Measurements from ENCODE around the gene PPP1R16B. TPM values are rescaled to one million over a fixed set of nuclear protein-coding genes. Genes with fewer than 3 reads are reported as not detected.
"Not testable (repeated sequence)": the region's sequence is repeated elsewhere in the genome, so short reads cannot be mapped to it uniquely, and the experiment has no call there.

The PPP1R16B gene
- total RNA-seq, 1 experiment from 2014 or later, result 0.15 TPM

GRCh38 chr20:38787870-38788269 lies 17.6 kb upstream of the PPP1R16B start:
- no peaks in the 10 kb centered on the region for H3K27me3 ChIP-seq (ENCODE audit: low read length)
- no peaks in the 10 kb centered on the region for H4K20me1 ChIP-seq (ENCODE audit: insufficient read depth, low read depth, low read length)
- H3K9me2 ChIP-seq (replicated peaks; ENCODE audit: insufficient read depth, low read length), result no peaks in the 10 kb centered on the region
- H3K36me3 ChIP-seq (ENCODE audit: insufficient read depth, low read length), result no peaks in the 10 kb centered on the region
- no peak overlapping the region for H3K9ac ChIP-seq (ENCODE audit: low read length)
- H3K4me3 ChIP-seq (ENCODE audit: low read length), result no peak overlapping the region
- H3K27ac ChIP-seq (ENCODE audit: low read length), result no peak overlapping the region
- H3K4me1 ChIP-seq (ENCODE audit: low read length), result no peaks in the 10 kb centered on the region
- H2AFZ ChIP-seq (ENCODE audit: low read length), result no peak overlapping the region
- no peaks in the 10 kb centered on the region for H3K9me3 ChIP-seq (ENCODE audit: low read length)
- no peak overlapping the region for H3K4me2 ChIP-seq (ENCODE audit: low read depth, low read length, poor library complexity, severe bottlenecking)
- H3K79me2 ChIP-seq (ENCODE audit: low read length), result no peaks in the 10 kb centered on the region
- DNase-seq, result no peak

- no peak overlapping the region for H3K9ac ChIP-seq (ENCODE audit: low read length)
- H3K27me3 ChIP-seq (ENCODE audit: low read length), result no peaks in the 10 kb centered on the region
- H3K9me3 ChIP-seq (ENCODE audit: low read length), result no peaks in the 10 kb centered on the region
- no peak overlapping the region for H3K27ac ChIP-seq (ENCODE audit: low read length)
- H3K4me3 ChIP-seq (ENCODE audit: low read length), result no peak overlapping the region
- H3K4me2 ChIP-seq (ENCODE audit: low read depth, low read length, poor library complexity, severe bottlenecking), result no peak overlapping the region
- no peaks in the 10 kb centered on the region for H3K4me1 ChIP-seq (ENCODE audit: low read length)
- H3K36me3 ChIP-seq (ENCODE audit: insufficient read depth, low read length), result no peaks in the 10 kb centered on the region
- H4K20me1 ChIP-seq (ENCODE audit: insufficient read depth, low read depth, low read length), result no peaks in the 10 kb centered on the region
- H3K9me2 ChIP-seq (replicated peaks; ENCODE audit: insufficient read depth, low read length), result no peaks in the 10 kb centered on the region
- no peaks in the 10 kb centered on the region for H3K79me2 ChIP-seq (ENCODE audit: low read length)
- H2AFZ ChIP-seq (ENCODE audit: low read length), result no peak overlapping the region
- no peak for DNase-seq
Measured at GRCh38 chr20:38789503-38790199, 15.8 kb upstream of the PPP1R16B start.

GRCh38 chr20:38790200-38791053 lies 15.1 kb upstream of the PPP1R16B start:
- H3K9ac ChIP-seq (ENCODE audit: low read length), result no peak overlapping the region
- H3K9me2 ChIP-seq (replicated peaks; ENCODE audit: insufficient read depth, low read length), result no peaks in the 10 kb centered on the region
- no peak overlapping the region for H3K27ac ChIP-seq (ENCODE audit: low read length)
- H3K36me3 ChIP-seq (ENCODE audit: insufficient read depth, low read length), result no peaks in the 10 kb centered on the region
- H3K9me3 ChIP-seq (ENCODE audit: low read length), result no peaks in the 10 kb centered on the region
- no peak overlapping the region for H3K4me2 ChIP-seq (ENCODE audit: low read depth, low read length, poor library complexity, severe bottlenecking)
- no peaks in the 10 kb centered on the region for H3K4me1 ChIP-seq (ENCODE audit: low read length)
- no peaks in the 10 kb centered on the region for H4K20me1 ChIP-seq (ENCODE audit: insufficient read depth, low read depth, low read length)
- no peaks in the 10 kb centered on the region for H3K79me2 ChIP-seq (ENCODE audit: low read length)
- no peaks in the 10 kb centered on the region for H3K27me3 ChIP-seq (ENCODE audit: low read length)
- peak; percentile 59 for DNase-seq
- no peak overlapping the region for H3K4me3 ChIP-seq (ENCODE audit: low read length)
- H2AFZ ChIP-seq (ENCODE audit: low read length), result no peak overlapping the region

- H3K79me2 ChIP-seq (ENCODE audit: low read length), result no peaks in the 10 kb centered on the region
- H3K9me3 ChIP-seq (ENCODE audit: low read length), result no peaks in the 10 kb centered on the region
- H3K27ac ChIP-seq (ENCODE audit: low read length), result no peak overlapping the region
- H3K4me3 ChIP-seq (ENCODE audit: low read length), result no peak overlapping the region
- H4K20me1 ChIP-seq (ENCODE audit: insufficient read depth, low read depth, low read length), result no peaks in the 10 kb centered on the region
- H3K9ac ChIP-seq (ENCODE audit: low read length), result no peak overlapping the region
- DNase-seq, result no peak
- no peak overlapping the region for H3K4me2 ChIP-seq (ENCODE audit: low read depth, low read length, poor library complexity, severe bottlenecking)
- no peaks in the 10 kb centered on the region for H3K4me1 ChIP-seq (ENCODE audit: low read length)
- H2AFZ ChIP-seq (ENCODE audit: low read length), result no peak overlapping the region
- H3K27me3 ChIP-seq (ENCODE audit: low read length), result no peaks in the 10 kb centered on the region
- H3K36me3 ChIP-seq (ENCODE audit: insufficient read depth, low read length), result no peaks in the 10 kb centered on the region
- no peaks in the 10 kb centered on the region for H3K9me2 ChIP-seq (replicated peaks; ENCODE audit: insufficient read depth, low read length)
Measured at GRCh38 chr20:38791291-38791690, 14.2 kb upstream of the PPP1R16B start.

GRCh38 chr20:38791940-38792339 lies 13.6 kb upstream of the PPP1R16B start:
- Histone ChIP-seq H3K9me2 (replicated peaks; ENCODE audit: insufficient read depth, low read length) (no peaks in the 10 kb centered on the region), H3K9me3 (ENCODE audit: low read length) (no peaks in the 10 kb centered on the region), H4K20me1 (ENCODE audit: insufficient read depth, low read depth, low read length) (no peaks in the 10 kb centered on the region), H3K4me1 (ENCODE audit: low read length) (no peaks in the 10 kb centered on the region), H3K9ac (ENCODE audit: low read length) (no peak overlapping the region), H3K4me2 (ENCODE audit: low read depth, low read length, poor library complexity, severe bottlenecking) (no peak overlapping the region), H3K36me3 (ENCODE audit: insufficient read depth, low read length) (no peaks in the 10 kb centered on the region), H3K4me3 (ENCODE audit: low read length) (no peak overlapping the region), H3K27ac (ENCODE audit: low read length) (no peak overlapping the region), H3K27me3 (ENCODE audit: low read length) (no peaks in the 10 kb centered on the region), H2AFZ (ENCODE audit: low read length) (no peak overlapping the region), H3K79me2 (ENCODE audit: low read length) (no peaks in the 10 kb centered on the region)
- no peak for DNase-seq

- not testable (repeated sequence) for H3K9me3 ChIP-seq (ENCODE audit: low read length); H3K79me2 ChIP-seq (ENCODE audit: low read length); H3K27ac ChIP-seq (ENCODE audit: low read length); H3K4me3 ChIP-seq (ENCODE audit: low read length); H3K9ac ChIP-seq (ENCODE audit: low read length); H3K4me1 ChIP-seq (ENCODE audit: low read length); H3K27me3 ChIP-seq (ENCODE audit: low read length); DNase-seq; H4K20me1 ChIP-seq (ENCODE audit: insufficient read depth, low read depth, low read length); H2AFZ ChIP-seq (ENCODE audit: low read length); H3K36me3 ChIP-seq (ENCODE audit: insufficient read depth, low read length); H3K9me2 ChIP-seq (replicated peaks; ENCODE audit: insufficient read depth, low read length); H3K4me2 ChIP-seq (ENCODE audit: low read depth, low read length, poor library complexity, severe bottlenecking)
Measured at GRCh38 chr20:38794057-38794456, 11.4 kb upstream of the PPP1R16B start.

- Histone ChIP-seq H3K9me3 (ENCODE audit: low read length) (no peaks in the 10 kb centered on the region), H2AFZ (ENCODE audit: low read length) (no peak overlapping the region), H3K4me3 (ENCODE audit: low read length) (no peak overlapping the region), H3K9ac (ENCODE audit: low read length) (no peak overlapping the region), H3K36me3 (ENCODE audit: insufficient read depth, low read length) (no peaks in the 10 kb centered on the region), H3K27ac (ENCODE audit: low read length) (no peak overlapping the region), H3K9me2 (replicated peaks; ENCODE audit: insufficient read depth, low read length) (no peaks in the 10 kb centered on the region), H3K4me1 (ENCODE audit: low read length) (no peaks in the 10 kb centered on the region), H3K4me2 (ENCODE audit: low read depth, low read length, poor library complexity, severe bottlenecking) (no peak overlapping the region), H3K79me2 (ENCODE audit: low read length) (no peaks in the 10 kb centered on the region), H4K20me1 (ENCODE audit: insufficient read depth, low read depth, low read length) (no peaks in the 10 kb centered on the region), H3K27me3 (ENCODE audit: low read length) (no peaks in the 10 kb centered on the region)
- no peak for DNase-seq
Measured at GRCh38 chr20:38798266-38798665, 7.2 kb upstream of the PPP1R16B start.

GRCh38 chr20:38799203-38799602 lies 6.3 kb upstream of the PPP1R16B start:
- Histone ChIP-seq H3K4me3 (ENCODE audit: low read length) (no peak overlapping the region), H3K79me2 (ENCODE audit: low read length) (no peaks in the 10 kb centered on the region), H3K27me3 (ENCODE audit: low read length) (no peaks in the 10 kb centered on the region), H2AFZ (ENCODE audit: low read length) (no peak overlapping the region), H3K9me3 (ENCODE audit: low read length) (no peaks in the 10 kb centered on the region), H3K9ac (ENCODE audit: low read length) (no peak overlapping the region), H3K9me2 (replicated peaks; ENCODE audit: insufficient read depth, low read length) (no peaks in the 10 kb centered on the region), H3K4me1 (ENCODE audit: low read length) (no peaks in the 10 kb centered on the region), H3K27ac (ENCODE audit: low read length) (no peak overlapping the region), H3K4me2 (ENCODE audit: low read depth, low read length, poor library complexity, severe bottlenecking) (no peak overlapping the region), H3K36me3 (ENCODE audit: insufficient read depth, low read length) (no peaks in the 10 kb centered on the region), H4K20me1 (ENCODE audit: insufficient read depth, low read depth, low read length) (no peaks in the 10 kb centered on the region)
- DNase-seq, result no peak
